Upper lobe of left lung (tissue), 4 donors: ENCODE measurements around the gene RGL1.

Source experiments
- CTCF ChIP-seq, 6 experiments: fragments of 450-650 bp in 4 of 6; fragments of 200-600 bp in 2 of 6; sonication (generic) in 2 of 6; IDR thresholded peaks; one replicate each; pipeline ENCODE4 v1.5.1; 2016 to 2019; ENCODE audit warnings: antibody characterized with exemption in 6 of 6
- EP300 ChIP-seq, 4 donors: sonication (generic); formaldehyde crosslinking; IDR thresholded peaks; one replicate each; pipeline ENCODE4 v1.5.1; 2017; ENCODE audit warnings: antibody characterized with exemption in 4 of 4, control low read depth in 2 of 4
- POLR2A ChIP-seq, 4 donors: fragments of 450-650 bp; IDR thresholded peaks; one replicate each; pipeline ENCODE4 v1.5.1; 2016 to 2017; ENCODE audit warnings: antibody characterized with exemption in 4 of 4, mild to moderate bottlenecking in 2 of 4

GRCh38 chr1:183970516-183971300, 165.8 kb downstream of the RGL1 start:
- TF ChIP-seq CTCF (IDR thresholded peaks at IDR 0.05) (no peak), POLR2A (IDR thresholded peaks at IDR 0.05) (no peak), EP300 (IDR thresholded peaks at IDR 0.05) (no peak)
